CD4-positive, alpha-beta T cell treated with Interleukin-1 beta for 1 hour (primary cell): Measurements from ENCODE around the gene PI4KB.

Experiments used
- DNase-seq, 2 donors: peaks; one replicate each; pipeline ENCODE4 v3.0.0-alpha.2; 2020 to 2022

PI4KB gene

GRCh38 chr1:151311011-151311410 lies 16.2 kb downstream of the PI4KB start:
- no peak for DNase-seq

- no peak for DNase-seq
Measured at GRCh38 chr1:151309811-151310323, 17.3 kb downstream of the PI4KB start.

- no peak for DNase-seq
Measured at GRCh38 chr1:151294742-151295462, 32.3 kb downstream of the PI4KB start.

- DNase-seq = no peak
Measured at GRCh38 chr1:151293093-151293492, 34.1 kb downstream of the PI4KB start.

- peak in 1 of 2 donors; percentile 15 for DNase-seq
Measured at GRCh38 chr1:151292207-151293030, 34.8 kb downstream of the PI4KB start.

GRCh38 chr1:151290709-151291303 lies 36.4 kb downstream of the PI4KB start:
- no peak for DNase-seq

GRCh38 chr1:151289991-151290708 lies 37.1 kb downstream of the PI4KB start:
- DNase-seq = no peak

GRCh38 chr1:151289080-151289935 lies 37.9 kb downstream of the PI4KB start:
- no peak for DNase-seq

- DNase-seq = no peak
Measured at GRCh38 chr1:151288502-151288901, 38.7 kb downstream of the PI4KB start.

- DNase-seq = no peak
Measured at GRCh38 chr1:151287767-151288500, 39.3 kb downstream of the PI4KB start.

- no peak for DNase-seq
Measured at GRCh38 chr1:151287341-151287699, 39.9 kb downstream of the PI4KB start.

GRCh38 chr1:151286619-151287340 lies 40.4 kb downstream of the PI4KB start:
- no peak for DNase-seq

GRCh38 chr1:151284013-151284577 lies 43.1 kb downstream of the PI4KB start:
- no peak for DNase-seq

GRCh38 chr1:151282883-151283725 lies 44.1 kb downstream of the PI4KB start:
- DNase-seq = peak; percentile 19 to 52

GRCh38 chr1:151281969-151282882 lies 45.0 kb downstream of the PI4KB start, which contains the start of gene ZNF687:
TSS of gene ZNF687 (plus strand) at chr1:151282299. CDS start at chr1:151286292, 3,993 bp downstream.
- DNase-seq = peak; percentile 99

GRCh38 chr1:151281225-151281968 lies 45.8 kb downstream of the PI4KB start:
- DNase-seq = peak; percentile 93 to 97

GRCh38 chr1:151277249-151277648 lies 50.0 kb downstream of the PI4KB start:
- peak in 1 of 2 donors; percentile 52 for DNase-seq
